Pancreas (tissue), 10 donors: ENCODE data around the gene SHROOM4. TPM values are rescaled to one million over a fixed set of nuclear protein-coding genes. Genes with fewer than 3 reads are reported as not detected.

Experiments
- ATAC-seq, 4 donors: fragments of 200-7000 bp; cut with Tn5 transposase; one replicate each; pipeline versions ENCODE4 v1.8.0 to v1.9.1; 2020; ENCODE audit warnings: mild to moderate bottlenecking in 4 of 4, moderate library complexity in 4 of 4
- DNase-seq, 6 donors: peaks; one replicate each; pipeline ENCODE4 v3.0.0-alpha.2; 2020
- FAIRE-seq: peaks from 2 replicates; lab custom pipeline; 2012; peaks lifted over from hg19 to GRCh38; lab: Jason Lieb, UNC
- H3K27ac ChIP-seq, 4 donors: fragments of 200-600 bp; sonication (generic); 1 replicate in 3 of 4; 2 replicates in 1 of 4; pipeline versions ENCODE4 v1.5.0 to v1.8.0; 2020
- H3K27me3 ChIP-seq, 4 donors: fragments of 200-600 bp; one replicate each; pipeline ENCODE4 v1.8.0; 2021
- H3K36me3 ChIP-seq, 3 donors: fragments of 200-600 bp; sonication (generic) in 1 of 3; one replicate each; pipeline versions ENCODE4 v1.5.0 to v1.8.0; 2020 to 2021
- H3K4me1 ChIP-seq, 3 donors: fragments of 200-600 bp; one replicate each; pipeline ENCODE4 v1.8.0; 2021
- H3K4me3 ChIP-seq, 4 donors: fragments of 200-600 bp; sonication (generic) in 2 of 4; one replicate each; pipeline versions ENCODE4 v1.5.0 to v1.8.0; 2020 to 2021
- H3K9me3 ChIP-seq, 4 donors: fragments of 200-600 bp; one replicate each; pipeline ENCODE4 v1.8.0; 2021
- CTCF ChIP-seq, 4 donors: fragments of 200-600 bp; sonication (generic) in 3 of 4; IDR thresholded peaks; one replicate each; pipeline versions ENCODE4 v1.5.0 to v1.8.0; 2021; ENCODE audit warnings: antibody characterized with exemption in 4 of 4
- WGBS, 2 donors: extraction: QIAGEN DNeasy Blood & Tissue Kit; methylation state at CpG; one replicate each; pipeline ENCODE4 v1.1.7; 2013; 5-methylcytosine and 5-hydroxymethylcytosine counted together
- intact Hi-C, 3 donors: fragments of 100-400 bp; cut with DNase I; formaldehyde crosslinking; loops; one replicate each; pipeline versions ENCODE4 v1.11.1 to v1.14.2; 2022
- polyA plus RNA-seq, 2 donors: library from polyadenylated mRNA; stranded (reverse); fragments of 200-250 nt; gene quantifications; one replicate each; pipeline ENCODE4 v1.2.3, GENCODE V29; 2013
- total RNA-seq, 6 donors: library from RNA; stranded (reverse); fragmentation: NEBNext Ultra II Directional in 4 of 6; extraction: Animal tissue kit (Norgen Biotek cat#: 25700) in 4 of 6; gene quantifications; one replicate each; pipeline versions ENCODE4 v1.2.1 to v1.2.4, GENCODE V29; 2021 to 2023
- donor health status: healthy with polysubstance abuse.
- donor health status: DM: no; HTN: no; CAD: no; lungs with moderate emphysema.
- donor health status: DM: no; HTN: no; CAD: no.
- donor health status: control.
- donor health status: control.
- donor health status: Bipolar disorder and iron deficiency.
- donor health status: DM: yes; HTN: yes; CAD: no.
- donor health status: DM: no; HTN: no; CAD: no.
- donor health status: DM: no; HTN: no; CAD: no.
- donor health status: DM: yes; HTN: yes; CAD: no.

The SHROOM4 gene
- total and polyA plus RNA-seq, 8 donors, result 0.46 to 1.7 (median 0.98) TPM

GRCh38 chrX:50635817-50636365, 178.1 kb downstream of the SHROOM4 start:
- Histone ChIP-seq H3K27ac (no peak overlapping the region), H3K4me1 (no peaks in the 10 kb centered on the region), H3K4me3 (no peak overlapping the region), H3K9me3 (no peaks in the 10 kb centered on the region), H3K27me3 (peaks cover 0 to 2% (median 0%) of the 10 kb centered on the region in 4 donors), H3K36me3 (no peaks in the 10 kb centered on the region)
- FAIRE-seq (no peak), DNase-seq (no peak), ATAC-seq (no peak)
- intact Hi-C loops, result no loop called here
- WGBS, 2 donors, result 66 to 74% methylated on average over 4 of the region's 4 CpGs
- no peak for TF ChIP-seq CTCF (IDR thresholded peaks at IDR 0.05)

GRCh38 chrX:50635162-50635561, 178.8 kb downstream of the SHROOM4 start:
- Histone ChIP-seq H3K9me3 (no peaks in the 10 kb centered on the region), H3K27ac (no peak overlapping the region), H3K4me3 (no peak overlapping the region), H3K4me1 (no peaks in the 10 kb centered on the region), H3K27me3 (peaks cover 0 to 2% (median 0%) of the 10 kb centered on the region in 4 donors), H3K36me3 (no peaks in the 10 kb centered on the region)
- ATAC-seq (no peak), DNase-seq (no peak), FAIRE-seq (no peak)
- WGBS, 2 donors, result 79 to 81% methylated on average over 9 of the region's 9 CpGs
- no peak for TF ChIP-seq CTCF (IDR thresholded peaks at IDR 0.05)
- intact Hi-C loops, result no loop called here

GRCh38 chrX:50629774-50630173, 184.2 kb downstream of the SHROOM4 start:
- TF ChIP-seq CTCF (IDR thresholded peaks at IDR 0.05), result no peak
- no peak for ATAC-seq
- WGBS, 2 donors, result 55 to 77% methylated on average over 6 of the region's 6 CpGs
- no peaks in the 10 kb centered on the region for H3K4me1 ChIP-seq
- H3K36me3 ChIP-seq, result no peaks in the 10 kb centered on the region
- no peak overlapping the region for H3K4me3 ChIP-seq
- no peaks in the 10 kb centered on the region for H3K9me3 ChIP-seq
- no peak overlapping the region for H3K27ac ChIP-seq
- FAIRE-seq, result no peak
- DNase-seq, result no peak
- H3K27me3 ChIP-seq, result no peaks in the 10 kb centered on the region
- intact Hi-C loops, result no loop called here

GRCh38 chrX:50627696-50628095, 186.3 kb downstream of the SHROOM4 start:
- no peak for FAIRE-seq

More at GRCh38 chrX:50627696-50628095, 186.3 kb downstream of the SHROOM4 start:
- intact Hi-C loops, result no loop called here
- DNase-seq (no peak), ATAC-seq (no peak)
- H3K4me3 ChIP-seq, result no peak overlapping the region
- no peaks in the 10 kb centered on the region for H3K36me3 ChIP-seq
- H3K9me3 ChIP-seq, result no peaks in the 10 kb centered on the region
- no peaks in the 10 kb centered on the region for H3K4me1 ChIP-seq
- H3K27ac ChIP-seq, result no peak overlapping the region
- no peaks in the 10 kb centered on the region for H3K27me3 ChIP-seq
- TF ChIP-seq CTCF (IDR thresholded peaks at IDR 0.05), result no peak
- WGBS, 2 donors, result 46 to 62% methylated on average over 2 of the region's 2 CpGs
